ENCODE results near the gene GALNT10. TPM values are rescaled to one million over a fixed set of nuclear protein-coding genes. Genes with fewer than 3 reads are reported as not detected.

The GALNT10 gene
- polyA plus RNA-seq, 2 of the 4 experiments (the other 2 are of a cell fraction): 110 to 156 TPM

GRCh38 chr5:154384480-154385235 is 194.1 kb downstream of the GALNT10 start:
- no peak for TF ChIP-seq MAZ (IDR thresholded peaks at IDR 0.05; ENCODE audit: borderline replicate concordance, low read depth, low read length)
- no peak for TF ChIP-seq SMC3 (IDR thresholded peaks at IDR 0.05)
- TF ChIP-seq MAFK (IDR thresholded peaks at IDR 0.05; ENCODE audit: partially characterized antibody): peak; percentile 36
- DNase-seq (ENCODE audit: low read depth in 1 of 2, low spot score in 1 of 2) (no peak), ATAC-seq (peak; percentile 13 to 36; a peak in 2 of 6 replicates), FAIRE-seq (no peak)
- peak overlapping the region in 1 of 2 experiments; percentile 19; a peak in 2 of 6 replicates for H3K27ac ChIP-seq
- peaks cover 28% of the 10 kb centered on the region; the same call in 2 of the 3 replicates for H3K4me1 ChIP-seq
- 74% methylated on average over 9 of the region's 9 CpGs for WGBS (ENCODE audit: missing lambda C conversion rate)
- ChIA-PET CTCF (interaction anchor here (1.6 to 3.5 kb wide), 2 partner anchors 11 to 20 kb away, joined by 5 to 23 read pairs; no protein-coding TSS in a partner anchor), POLR2A (no interaction called here)
- no peaks in the 10 kb centered on the region for H3K9me3 ChIP-seq
- H3K4me3 ChIP-seq: no peak overlapping the region
- H3K4me2 ChIP-seq: no peak overlapping the region

- POLR2A ChIA-PET: no interaction called here
- 85% methylated on average over 8 of the region's 8 CpGs for WGBS (ENCODE audit: missing lambda C conversion rate)
- TF ChIP-seq SREBF2 (IDR thresholded peaks at IDR 0.05) (no peak), E2F6 (IDR thresholded peaks at IDR 0.05; ENCODE audit: borderline replicate concordance, low read depth) (no peak), ZSCAN20 (CRISPR knock-in tag; IDR thresholded peaks at IDR 0.05) (no peak), HOXB5 (CRISPR knock-in tag; IDR thresholded peaks at IDR 0.05) (no peak), CHD4 (IDR thresholded peaks at IDR 0.05; ENCODE audit: borderline replicate concordance) (no peak), ELK1 (IDR thresholded peaks at IDR 0.05; ENCODE audit: low read depth, low read length) (no peak), CBX2 (IDR thresholded peaks at IDR 0.05; ENCODE audit: borderline replicate concordance, low read depth) (no peak), EHMT2 (IDR thresholded peaks at IDR 0.05; ENCODE audit: low read depth) (no peak), PHF8 (IDR thresholded peaks at IDR 0.05; ENCODE audit: borderline replicate concordance, low read depth) (no peak), FOXS1 (CRISPR knock-in tag; IDR thresholded peaks at IDR 0.05) (no peak), POLR2AphosphoS2 (conservative IDR thresholded peaks at IDR 0.05; ENCODE audit: low read length) (no peak), TFCP2L1 (CRISPR knock-in tag; IDR thresholded peaks at IDR 0.05) (no peak), MAX (IDR thresholded peaks at IDR 0.05) (no peak)
- CTCF ChIA-PET: interaction anchor here (1.1 to 3.5 kb wide), 4 partner anchors 10 to 188 kb away, joined by 3 to 23 read pairs (median 4); no protein-coding TSS in a partner anchor
- H3K4me2 ChIP-seq: no peak overlapping the region
- no peak for DNase-seq (ENCODE audit: low read depth in 1 of 2, low spot score in 1 of 2)
- no peak for ATAC-seq
- no peak for FAIRE-seq
- no peaks in the 10 kb centered on the region for H3K9me3 ChIP-seq
- H3K4me3 ChIP-seq: no peak overlapping the region
- peaks cover 28% of the 10 kb centered on the region; the same call in 2 of the 3 replicates for H3K4me1 ChIP-seq
- peak overlapping the region in 1 of 2 experiments; percentile 19; a peak in 1 of 6 replicates for H3K27ac ChIP-seq
Observed at GRCh38 chr5:154385236-154385512, 194.6 kb downstream of the GALNT10 start.

- DNase-seq (ENCODE audit: low read depth in 1 of 2, low spot score in 1 of 2): no peak
- Histone ChIP-seq H3K9me3 (no peaks in the 10 kb centered on the region), H3K27ac (peak overlapping the region; percentile 28 to 34; a peak in 3 of 6 replicates), H3K4me2 (peak overlapping the region; percentile 0; the same call in 1 of the 3 replicates), H3K4me1 (peaks cover 28% of the 10 kb centered on the region; the same call in 2 of the 3 replicates), H3K4me3 (no peak overlapping the region)
- ChIA-PET CTCF (interaction anchor here (0.9 to 3.5 kb wide), 6 partner anchors 18 to 315 kb away, joined by 3 to 23 read pairs (median 4); no protein-coding TSS in a partner anchor), POLR2A (no interaction called here)
- 76% methylated on average over 6 of the region's 6 CpGs for WGBS (ENCODE audit: missing lambda C conversion rate)
- FAIRE-seq: no peak
- ATAC-seq: peak in 1 of 2 experiments; percentile 19; a peak in 2 of 6 replicates
- no peak for TF ChIP-seq CEBPB (IDR thresholded peaks at IDR 0.05)
- no peak for TF ChIP-seq JUNB (IDR thresholded peaks at IDR 0.05)
- no peak for TF ChIP-seq ELK1 (IDR thresholded peaks at IDR 0.05; ENCODE audit: low read depth, low read length)
- TF ChIP-seq FOSL2 (IDR thresholded peaks at IDR 0.05): no peak
- TF ChIP-seq FOSL2 (CRISPR knock-in tag; IDR thresholded peaks at IDR 0.05): no peak
- TF ChIP-seq ESRRA (IDR thresholded peaks at IDR 0.05; ENCODE audit: borderline replicate concordance, low read length): no peak
- TF ChIP-seq NPAS2 (CRISPR knock-in tag; IDR thresholded peaks at IDR 0.05; ENCODE audit: borderline replicate concordance): no peak
- TF ChIP-seq JUN (IDR thresholded peaks at IDR 0.05): no peak
- no peak for TF ChIP-seq ATOH8 (CRISPR knock-in tag; IDR thresholded peaks at IDR 0.05; ENCODE audit: low read depth)
- TF ChIP-seq CHD4 (IDR thresholded peaks at IDR 0.05; ENCODE audit: borderline replicate concordance): no peak
- no peak for TF ChIP-seq GATA3 (IDR thresholded peaks at IDR 0.05; ENCODE audit: borderline replicate concordance)
- TF ChIP-seq NR3C1 (IDR thresholded peaks at IDR 0.05): no peak
- no peak for TF ChIP-seq PHF8 (IDR thresholded peaks at IDR 0.05; ENCODE audit: borderline replicate concordance, low read depth)
- TF ChIP-seq HES2 (IDR thresholded peaks at IDR 0.05): no peak
- no peak for TF ChIP-seq SREBF2 (IDR thresholded peaks at IDR 0.05)
Observed at GRCh38 chr5:154386952-154387629, 196.6 kb downstream of the GALNT10 start.
